HG03097 (cell line): ENCODE data around the gene KIDINS220.

Experiments used
- ATAC-seq: cut with Tn5 transposase; IDR thresholded peaks from one replicate; pipeline ENCODE4 v1.9.1; 2021; ENCODE audit not compliant: unreplicated experiment, low FRiP score

The KIDINS220 gene

GRCh38 chr2:8806885-8807704 is 30.3 kb downstream of the KIDINS220 start:
- ATAC-seq, result no peak

GRCh38 chr2:8805278-8806210 is 31.9 kb downstream of the KIDINS220 start:
- ATAC-seq, result no peak

GRCh38 chr2:8803658-8804379 is 33.6 kb downstream of the KIDINS220 start:
- ATAC-seq, result peak; percentile 93

- no peak for ATAC-seq
Measured at GRCh38 chr2:8802741-8803140, 34.7 kb downstream of the KIDINS220 start.

GRCh38 chr2:8800821-8801220 is 36.6 kb downstream of the KIDINS220 start:
- ATAC-seq, result no peak

GRCh38 chr2:8800218-8800617 is 37.2 kb downstream of the KIDINS220 start:
- no peak for ATAC-seq

GRCh38 chr2:8799004-8799403 is 38.4 kb downstream of the KIDINS220 start:
- ATAC-seq, result no peak

- no peak for ATAC-seq
Measured at GRCh38 chr2:8798393-8798792, 39.0 kb downstream of the KIDINS220 start.

- no peak for ATAC-seq
Measured at GRCh38 chr2:8797682-8798081, 39.7 kb downstream of the KIDINS220 start.

- no peak for ATAC-seq
Measured at GRCh38 chr2:8796878-8797550, 40.4 kb downstream of the KIDINS220 start.

- ATAC-seq, result no peak
Measured at GRCh38 chr2:8796315-8796848, 41.0 kb downstream of the KIDINS220 start.

- ATAC-seq, result no peak
Measured at GRCh38 chr2:8794923-8795825, 42.2 kb downstream of the KIDINS220 start.

GRCh38 chr2:8790739-8791162 is 46.7 kb downstream of the KIDINS220 start:
- ATAC-seq, result no peak

- ATAC-seq, result no peak
Measured at GRCh38 chr2:8786463-8786862, 51.0 kb downstream of the KIDINS220 start.

- no peak for ATAC-seq
Measured at GRCh38 chr2:8779795-8780671, 57.4 kb downstream of the KIDINS220 start.

- ATAC-seq, result no peak
Measured at GRCh38 chr2:8774371-8774770, 63.0 kb downstream of the KIDINS220 start.

GRCh38 chr2:8767324-8767723 is 70.1 kb downstream of the KIDINS220 start:
- no peak for ATAC-seq

- no peak for ATAC-seq
Measured at GRCh38 chr2:8761529-8762164, 75.8 kb downstream of the KIDINS220 start.
